K562 (cell line): ENCODE measurements around the gene LTBP1. TPM values are rescaled to one million over a fixed set of nuclear protein-coding genes. Genes with fewer than 3 reads are reported as not detected.

Experiments
- ARID2 ChIP-seq: fragments of 450-650 bp; IDR thresholded peaks from 2 replicates; pipeline ENCODE4 v1.6.1; 2017; ENCODE audit warnings: antibody characterized with exemption, mild to moderate bottlenecking
- ARNT ChIP-seq, 2 experiments: fragments of 450-650 bp; IDR thresholded peaks; 2 replicates each; pipeline ENCODE4 v1.6.1; 2016; ENCODE audit warnings: mild to moderate bottlenecking in 1 of 2
- E2F8 ChIP-seq: fragments of 450-650 bp; IDR thresholded peaks from 2 replicates; pipeline ENCODE4 v1.7.1; 2018; ENCODE audit warnings: mild to moderate bottlenecking, low read depth; ENCODE audit not compliant: partially characterized antibody
- EWSR1 ChIP-seq: fragments of 450-650 bp; IDR thresholded peaks from 2 replicates; pipeline ENCODE4 v1.6.1; 2018; ENCODE audit warnings: borderline replicate concordance, mild to moderate bottlenecking, low read depth, moderate library complexity; ENCODE audit not compliant: partially characterized antibody
- HNRNPH1 ChIP-seq: fragments of 200-400 bp; formaldehyde crosslinking; optimal IDR thresholded peaks from 2 replicates; pipeline ENCODE3; 2017; ENCODE audit warnings: low read depth, mild to moderate bottlenecking, low read length, moderate library complexity
- RBM39 ChIP-seq: fragments of 200-400 bp; formaldehyde crosslinking; optimal IDR thresholded peaks from 2 replicates; pipeline ENCODE3; 2018; ENCODE audit warnings: low read depth, low read length
- polyA plus RNA-seq, 8 experiments: library from polyadenylated mRNA; depleted of rRNA in 4 of 8; stranded (reverse) in 5 of 8; unstranded in 3 of 8; fragments of >200 nt; fragmentation: Nextera tagmentation in 2 of 8; fragmentation: Illumina TruSeq in 1 of 8; extraction: Ambion mirVana in 2 of 8; extraction: Trizol in 1 of 8; gene quantifications; 2 replicates each; pipeline versions ENCODE4 v1.2.1 to v1.2.3, GENCODE V29; 2011 to 2014; ENCODE audit warnings: inconsistent platforms in 1 of 8, missing spikeins in 1 of 8
- total RNA-seq, 7 experiments: library from RNA; depleted of rRNA in 6 of 7; stranded (reverse); fragments of >200 nt in 6 of 7; fragmentation: Illumina TruSeq in 2 of 7; extraction: Trizol in 2 of 7; gene quantifications; 2 replicates each; pipeline versions ENCODE4 v1.2.1 to v1.2.3, GENCODE V29; 2011 to 2021; ENCODE audit warnings: low replicate concordance in 1 of 7
- TF ChIP-seq, protein P1 (sequence below), 2 experiments: fragments of 450-650 bp; conservative IDR thresholded peaks; 2 replicates each; pipeline ENCODE4 v1.6.1; 2017; ENCODE audit warnings: mild to moderate bottlenecking in 2 of 2, moderate library complexity in 2 of 2
- TF ChIP-seq, protein P2 (sequence below): fragments of 450-650 bp; IDR thresholded peaks from 2 replicates; pipeline ENCODE4 v1.6.1; 2017; ENCODE audit warnings: antibody characterized with exemption, mild to moderate bottlenecking
- TF ChIP-seq, protein P3 (sequence below): sonication (generic); formaldehyde crosslinking; IDR thresholded peaks from 2 replicates; pipeline ENCODE4 v1.8.1; 2022; ENCODE audit warnings: missing genetic modification reagents
- TF ChIP-seq, protein P4 (sequence below): fragments of 450-650 bp; IDR thresholded peaks from 2 replicates; pipeline ENCODE4 v1.6.1; 2017; ENCODE audit warnings: mild to moderate bottlenecking, moderate library complexity
- TF ChIP-seq, protein P5 (sequence below): fragments of 450-650 bp; conservative IDR thresholded peaks from 2 replicates; pipeline ENCODE4 v1.6.1; 2016; ENCODE audit warnings: missing genetic modification characterization, low read depth, mild to moderate bottlenecking, missing compliant biosample characterization, moderate library complexity
- TF ChIP-seq, protein P6 (sequence below): IDR thresholded peaks from 2 replicates; pipeline ENCODE4 v1.6.1; 2012; ENCODE audit warnings: low read depth, low read length, improper control_type of control experiment, borderline replicate concordance

Gene LTBP1
- total and polyA plus RNA-seq, 9 of the 15 experiments (the other 6 are each of a cell fraction or from before 2014, with no cell fraction given), result 3.6 to 16.4 (median 8.5) TPM

DNA sequence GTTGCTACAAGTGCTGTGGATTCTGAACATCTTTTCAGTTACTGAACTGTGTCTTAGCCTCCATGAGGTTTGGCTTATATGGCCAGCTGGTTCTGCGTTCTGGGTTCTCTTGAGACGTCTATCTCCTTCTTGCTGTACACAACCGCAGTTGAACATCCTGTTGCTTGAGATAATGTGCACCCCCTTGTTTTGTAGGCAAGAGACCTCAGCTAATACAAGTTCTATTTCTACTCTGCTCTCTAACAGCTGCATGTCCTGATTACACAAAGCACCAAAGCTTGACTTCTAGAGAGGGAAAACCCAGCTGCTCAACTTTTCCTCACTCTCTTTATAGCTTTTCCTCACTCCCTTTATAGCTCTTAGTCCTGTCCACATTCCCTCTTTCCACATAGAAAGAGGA is 176.0 kb downstream of the LTBP1 start (continued):
- TF ChIP-seq E2F8, result no peak
- TF ChIP-seq, protein P1, sequence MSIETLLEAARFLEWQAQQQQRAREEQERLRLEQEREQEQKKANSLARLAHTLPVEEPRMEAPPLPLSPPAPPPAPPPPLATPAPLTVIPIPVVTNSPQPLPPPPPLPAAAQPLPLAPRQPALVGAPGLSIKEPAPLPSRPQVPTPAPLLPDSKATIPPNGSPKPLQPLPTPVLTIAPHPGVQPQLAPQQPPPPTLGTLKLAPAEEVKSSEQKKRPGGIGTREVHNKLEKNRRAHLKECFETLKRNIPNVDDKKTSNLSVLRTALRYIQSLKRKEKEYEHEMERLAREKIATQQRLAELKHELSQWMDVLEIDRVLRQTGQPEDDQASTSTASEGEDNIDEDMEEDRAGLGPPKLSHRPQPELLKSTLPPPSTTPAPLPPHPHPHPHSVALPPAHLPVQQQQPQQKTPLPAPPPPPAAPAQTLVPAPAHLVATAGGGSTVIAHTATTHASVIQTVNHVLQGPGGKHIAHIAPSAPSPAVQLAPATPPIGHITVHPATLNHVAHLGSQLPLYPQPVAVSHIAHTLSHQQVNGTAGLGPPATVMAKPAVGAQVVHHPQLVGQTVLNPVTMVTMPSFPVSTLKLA (conservative IDR thresholded peaks at IDR 0.05), result no peak
- TF ChIP-seq, protein P2, sequence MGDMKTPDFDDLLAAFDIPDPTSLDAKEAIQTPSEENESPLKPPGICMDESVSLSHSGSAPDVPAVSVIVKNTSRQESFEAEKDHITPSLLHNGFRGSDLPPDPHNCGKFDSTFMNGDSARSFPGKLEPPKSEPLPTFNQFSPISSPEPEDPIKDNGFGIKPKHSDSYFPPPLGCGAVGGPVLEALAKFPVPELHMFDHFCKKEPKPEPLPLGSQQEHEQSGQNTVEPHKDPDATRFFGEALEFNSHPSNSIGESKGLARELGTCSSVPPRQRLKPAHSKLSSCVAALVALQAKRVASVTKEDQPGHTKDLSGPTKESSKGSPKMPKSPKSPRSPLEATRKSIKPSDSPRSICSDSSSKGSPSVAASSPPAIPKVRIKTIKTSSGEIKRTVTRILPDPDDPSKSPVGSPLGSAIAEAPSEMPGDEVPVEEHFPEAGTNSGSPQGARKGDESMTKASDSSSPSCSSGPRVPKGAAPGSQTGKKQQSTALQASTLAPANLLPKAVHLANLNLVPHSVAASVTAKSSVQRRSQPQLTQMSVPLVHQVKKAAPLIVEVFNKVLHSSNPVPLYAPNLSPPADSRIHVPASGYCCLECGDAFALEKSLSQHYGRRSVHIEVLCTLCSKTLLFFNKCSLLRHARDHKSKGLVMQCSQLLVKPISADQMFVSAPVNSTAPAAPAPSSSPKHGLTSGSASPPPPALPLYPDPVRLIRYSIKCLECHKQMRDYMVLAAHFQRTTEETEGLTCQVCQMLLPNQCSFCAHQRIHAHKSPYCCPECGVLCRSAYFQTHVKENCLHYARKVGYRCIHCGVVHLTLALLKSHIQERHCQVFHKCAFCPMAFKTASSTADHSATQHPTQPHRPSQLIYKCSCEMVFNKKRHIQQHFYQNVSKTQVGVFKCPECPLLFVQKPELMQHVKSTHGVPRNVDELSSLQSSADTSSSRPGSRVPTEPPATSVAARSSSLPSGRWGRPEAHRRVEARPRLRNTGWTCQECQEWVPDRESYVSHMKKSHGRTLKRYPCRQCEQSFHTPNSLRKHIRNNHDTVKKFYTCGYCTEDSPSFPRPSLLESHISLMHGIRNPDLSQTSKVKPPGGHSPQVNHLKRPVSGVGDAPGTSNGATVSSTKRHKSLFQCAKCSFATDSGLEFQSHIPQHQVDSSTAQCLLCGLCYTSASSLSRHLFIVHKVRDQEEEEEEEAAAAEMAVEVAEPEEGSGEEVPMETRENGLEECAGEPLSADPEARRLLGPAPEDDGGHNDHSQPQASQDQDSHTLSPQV, result no peak
- TF ChIP-seq, protein P3, sequence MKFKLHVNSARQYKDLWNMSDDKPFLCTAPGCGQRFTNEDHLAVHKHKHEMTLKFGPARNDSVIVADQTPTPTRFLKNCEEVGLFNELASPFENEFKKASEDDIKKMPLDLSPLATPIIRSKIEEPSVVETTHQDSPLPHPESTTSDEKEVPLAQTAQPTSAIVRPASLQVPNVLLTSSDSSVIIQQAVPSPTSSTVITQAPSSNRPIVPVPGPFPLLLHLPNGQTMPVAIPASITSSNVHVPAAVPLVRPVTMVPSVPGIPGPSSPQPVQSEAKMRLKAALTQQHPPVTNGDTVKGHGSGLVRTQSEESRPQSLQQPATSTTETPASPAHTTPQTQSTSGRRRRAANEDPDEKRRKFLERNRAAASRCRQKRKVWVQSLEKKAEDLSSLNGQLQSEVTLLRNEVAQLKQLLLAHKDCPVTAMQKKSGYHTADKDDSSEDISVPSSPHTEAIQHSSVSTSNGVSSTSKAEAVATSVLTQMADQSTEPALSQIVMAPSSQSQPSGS, result no peak
- TF ChIP-seq RBM39, result no peak
- TF ChIP-seq, protein P4, sequence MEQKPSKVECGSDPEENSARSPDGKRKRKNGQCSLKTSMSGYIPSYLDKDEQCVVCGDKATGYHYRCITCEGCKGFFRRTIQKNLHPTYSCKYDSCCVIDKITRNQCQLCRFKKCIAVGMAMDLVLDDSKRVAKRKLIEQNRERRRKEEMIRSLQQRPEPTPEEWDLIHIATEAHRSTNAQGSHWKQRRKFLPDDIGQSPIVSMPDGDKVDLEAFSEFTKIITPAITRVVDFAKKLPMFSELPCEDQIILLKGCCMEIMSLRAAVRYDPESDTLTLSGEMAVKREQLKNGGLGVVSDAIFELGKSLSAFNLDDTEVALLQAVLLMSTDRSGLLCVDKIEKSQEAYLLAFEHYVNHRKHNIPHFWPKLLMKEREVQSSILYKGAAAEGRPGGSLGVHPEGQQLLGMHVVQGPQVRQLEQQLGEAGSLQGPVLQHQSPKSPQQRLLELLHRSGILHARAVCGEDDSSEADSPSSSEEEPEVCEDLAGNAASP, result no peak
- TF ChIP-seq, protein P5, sequence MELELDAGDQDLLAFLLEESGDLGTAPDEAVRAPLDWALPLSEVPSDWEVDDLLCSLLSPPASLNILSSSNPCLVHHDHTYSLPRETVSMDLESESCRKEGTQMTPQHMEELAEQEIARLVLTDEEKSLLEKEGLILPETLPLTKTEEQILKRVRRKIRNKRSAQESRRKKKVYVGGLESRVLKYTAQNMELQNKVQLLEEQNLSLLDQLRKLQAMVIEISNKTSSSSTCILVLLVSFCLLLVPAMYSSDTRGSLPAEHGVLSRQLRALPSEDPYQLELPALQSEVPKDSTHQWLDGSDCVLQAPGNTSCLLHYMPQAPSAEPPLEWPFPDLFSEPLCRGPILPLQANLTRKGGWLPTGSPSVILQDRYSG (tag), result no peak
- TF ChIP-seq EWSR1, result no peak
- no peak for TF ChIP-seq ARID2
- no peak for TF ChIP-seq ARNT (IDR thresholded peaks at IDR 0.05)
- TF ChIP-seq, protein P6, sequence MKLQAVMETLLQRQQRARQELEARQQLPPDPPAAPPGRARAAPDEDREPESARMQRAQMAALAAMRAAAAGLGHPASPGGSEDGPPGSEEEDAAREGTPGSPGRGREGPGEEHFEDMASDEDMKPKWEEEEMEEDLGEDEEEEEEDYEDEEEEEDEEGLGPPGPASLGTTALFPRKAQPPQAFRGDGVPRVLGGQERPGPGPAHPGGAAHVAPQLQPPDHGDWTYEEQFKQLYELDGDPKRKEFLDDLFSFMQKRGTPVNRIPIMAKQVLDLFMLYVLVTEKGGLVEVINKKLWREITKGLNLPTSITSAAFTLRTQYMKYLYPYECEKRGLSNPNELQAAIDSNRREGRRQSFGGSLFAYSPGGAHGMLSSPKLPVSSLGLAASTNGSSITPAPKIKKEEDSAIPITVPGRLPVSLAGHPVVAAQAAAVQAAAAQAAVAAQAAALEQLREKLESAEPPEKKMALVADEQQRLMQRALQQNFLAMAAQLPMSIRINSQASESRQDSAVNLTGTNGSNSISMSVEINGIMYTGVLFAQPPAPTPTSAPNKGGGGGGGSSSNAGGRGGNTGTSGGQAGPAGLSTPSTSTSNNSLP, result no peak
- TF ChIP-seq HNRNPH1, result no peak
